GM19043 (cell line): Measurements from ENCODE around the gene CCDC120.
A peak's percentile ranks its signal among the peaks of the same experiment; 100 is the strongest.

Source experiments
- ATAC-seq: cut with Tn5 transposase; IDR thresholded peaks from one replicate; pipeline ENCODE4 v1.9.1; 2021; ENCODE audit warnings: low read depth; ENCODE audit not compliant: unreplicated experiment

The CCDC120 gene, protein sequence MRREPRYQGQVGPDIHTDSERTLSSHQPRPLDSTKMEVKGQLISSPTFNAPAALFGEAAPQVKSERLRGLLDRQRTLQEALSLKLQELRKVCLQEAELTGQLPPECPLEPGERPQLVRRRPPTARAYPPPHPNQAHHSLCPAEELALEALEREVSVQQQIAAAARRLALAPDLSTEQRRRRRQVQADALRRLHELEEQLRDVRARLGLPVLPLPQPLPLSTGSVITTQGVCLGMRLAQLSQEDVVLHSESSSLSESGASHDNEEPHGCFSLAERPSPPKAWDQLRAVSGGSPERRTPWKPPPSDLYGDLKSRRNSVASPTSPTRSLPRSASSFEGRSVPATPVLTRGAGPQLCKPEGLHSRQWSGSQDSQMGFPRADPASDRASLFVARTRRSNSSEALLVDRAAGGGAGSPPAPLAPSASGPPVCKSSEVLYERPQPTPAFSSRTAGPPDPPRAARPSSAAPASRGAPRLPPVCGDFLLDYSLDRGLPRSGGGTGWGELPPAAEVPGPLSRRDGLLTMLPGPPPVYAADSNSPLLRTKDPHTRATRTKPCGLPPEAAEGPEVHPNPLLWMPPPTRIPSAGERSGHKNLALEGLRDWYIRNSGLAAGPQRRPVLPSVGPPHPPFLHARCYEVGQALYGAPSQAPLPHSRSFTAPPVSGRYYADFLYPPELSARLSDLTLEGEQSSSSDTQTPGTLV

DNA sequence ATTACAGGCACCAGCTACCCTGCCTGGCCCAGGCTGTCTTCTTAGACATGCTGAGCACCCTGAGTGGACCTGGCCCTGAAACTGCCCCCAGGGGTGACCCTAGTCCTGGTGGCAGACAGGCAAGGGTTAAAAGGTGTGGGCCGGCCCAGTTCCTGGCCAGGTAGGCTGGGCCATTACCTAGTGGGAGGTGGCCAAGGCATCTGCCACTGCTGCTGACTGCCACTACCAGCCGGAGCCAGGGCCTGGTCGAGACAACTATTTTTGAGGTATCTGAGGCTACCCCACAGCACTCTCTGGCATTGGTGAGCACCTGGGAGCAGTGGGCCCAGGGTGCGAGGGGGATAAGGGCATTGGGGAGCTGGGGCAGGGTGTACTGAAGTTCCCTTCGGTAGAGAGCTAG, at the start of gene CCDC120:
TSS of gene CCDC120 (plus strand) at position 206 of the 400 bp plus-strand sequence. CDS start 3,043 bp downstream, outside the sequence.
- ATAC-seq, result no peak

DNA sequence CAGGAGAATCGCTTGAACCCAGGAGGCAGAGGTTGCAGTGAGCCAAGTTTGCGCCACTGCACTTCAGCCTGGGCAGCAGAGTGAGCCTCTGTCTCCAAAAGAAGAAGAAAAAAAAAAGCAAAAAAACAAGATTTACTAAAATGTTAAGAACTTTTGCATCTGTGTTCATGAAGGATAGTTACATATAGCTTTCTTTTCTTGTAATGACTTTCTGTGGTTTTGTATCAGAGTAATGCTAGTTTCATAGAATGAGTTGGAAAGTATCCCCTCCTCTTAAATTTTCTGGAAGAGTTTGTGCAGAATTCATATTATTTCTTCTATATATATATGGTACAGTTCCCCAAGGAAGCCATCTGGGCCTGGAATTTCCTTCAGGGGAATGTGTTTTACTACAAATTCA, 39.7 kb upstream of the CCDC120 start:
- no peak for ATAC-seq

DNA sequence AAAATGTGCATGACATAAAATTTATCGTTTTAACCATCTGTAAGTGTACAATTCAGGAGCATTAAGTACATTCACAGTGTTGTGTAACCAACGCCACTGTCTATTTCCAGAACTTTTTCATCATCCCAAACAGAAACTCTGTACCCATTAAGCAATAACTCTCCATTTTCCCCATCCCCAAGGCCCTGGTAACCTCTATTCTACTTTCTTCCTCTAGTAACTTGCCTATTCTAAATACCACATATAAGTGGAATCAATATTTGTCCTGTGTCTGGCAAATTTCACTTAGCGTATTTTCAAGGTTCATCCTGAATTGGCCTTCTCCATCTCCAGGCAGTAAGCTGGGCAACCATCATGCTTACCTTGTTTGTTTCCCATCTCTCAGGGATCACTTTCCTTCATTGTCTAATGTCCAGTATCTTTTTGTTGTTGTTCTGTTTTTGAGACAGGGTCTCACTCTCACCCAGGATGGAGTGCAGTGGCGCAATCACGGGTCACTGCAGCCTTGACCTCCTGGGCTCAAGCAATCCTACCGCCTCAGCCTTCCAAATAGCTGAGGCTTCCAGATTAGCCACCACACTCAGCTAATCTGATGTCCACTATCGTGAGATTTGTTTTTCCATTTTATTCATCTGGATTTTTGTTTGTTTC, 39.1 kb upstream of the CCDC120 start:
- ATAC-seq, result no peak

DNA sequence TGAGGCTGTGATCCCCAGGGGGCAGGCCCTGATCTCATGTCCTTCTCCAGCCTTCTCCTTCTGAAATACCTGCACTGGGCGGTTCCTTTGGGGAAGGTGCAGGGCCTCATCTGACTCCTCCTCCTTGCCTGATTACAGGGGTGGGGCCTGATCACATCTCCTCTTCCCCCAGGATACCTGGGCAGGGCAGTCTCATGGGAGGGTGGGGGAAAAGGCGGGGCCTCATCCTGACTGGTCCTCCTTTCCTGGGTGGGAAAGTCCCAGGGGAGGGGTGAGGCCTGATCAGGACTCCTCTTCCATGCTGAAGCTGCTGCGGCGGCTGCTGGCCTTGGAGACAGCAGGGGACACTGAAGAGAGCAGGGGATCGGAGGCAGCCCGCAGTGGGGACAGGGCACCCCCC, 28.9 kb upstream of the CCDC120 start:
- ATAC-seq, result no peak

DNA sequence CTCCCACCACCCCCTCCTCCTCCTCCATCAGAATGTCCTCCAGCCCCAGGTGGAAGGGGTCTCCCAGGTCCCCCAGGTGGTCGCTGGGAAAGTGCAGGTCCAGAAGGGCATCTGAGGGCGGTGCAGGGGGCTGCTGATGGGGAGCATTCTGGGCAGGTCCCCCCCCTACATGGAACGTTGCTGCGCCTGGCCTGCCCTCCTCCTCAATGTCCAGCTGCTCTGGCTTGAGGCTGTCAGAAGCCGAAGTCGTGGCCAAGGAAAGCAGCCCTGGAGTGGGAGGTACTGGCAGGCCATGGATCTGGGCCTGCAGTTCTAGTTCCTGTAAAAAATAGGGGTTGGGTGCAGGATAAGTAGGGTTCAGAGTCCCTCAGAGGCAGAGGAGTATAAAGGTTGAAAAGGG, 28.5 kb upstream of the CCDC120 start:
- ATAC-seq, result no peak

DNA sequence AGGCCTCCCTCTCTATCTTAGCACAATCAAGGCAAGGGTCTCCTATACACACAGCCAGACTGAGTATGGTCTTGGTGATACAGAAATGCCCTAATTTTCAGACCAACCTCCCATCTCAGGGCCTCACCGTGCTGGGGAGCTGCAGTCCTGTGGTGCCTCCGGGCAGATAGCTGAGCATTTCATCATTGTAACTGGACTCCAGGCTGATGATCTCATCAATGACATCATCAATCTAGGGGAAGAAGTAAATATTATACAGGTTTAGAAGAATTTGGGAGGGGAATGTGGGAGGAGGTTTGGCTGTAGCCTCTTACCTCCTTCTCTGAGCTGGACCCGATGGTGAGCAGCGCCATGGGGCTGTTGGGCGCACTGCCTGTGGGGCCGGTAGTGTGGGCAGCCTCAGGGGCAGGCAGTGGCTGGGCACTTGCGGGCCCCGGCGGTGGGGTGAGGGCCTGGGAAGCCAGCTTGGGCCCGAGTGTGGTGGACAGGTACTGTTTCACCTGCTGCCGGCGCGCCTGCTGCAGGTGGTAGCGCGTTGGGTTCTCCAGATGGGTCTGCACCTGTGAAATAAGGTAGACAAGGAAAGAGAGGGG, 20.8 kb upstream of the CCDC120 start:
- no peak for ATAC-seq

DNA sequence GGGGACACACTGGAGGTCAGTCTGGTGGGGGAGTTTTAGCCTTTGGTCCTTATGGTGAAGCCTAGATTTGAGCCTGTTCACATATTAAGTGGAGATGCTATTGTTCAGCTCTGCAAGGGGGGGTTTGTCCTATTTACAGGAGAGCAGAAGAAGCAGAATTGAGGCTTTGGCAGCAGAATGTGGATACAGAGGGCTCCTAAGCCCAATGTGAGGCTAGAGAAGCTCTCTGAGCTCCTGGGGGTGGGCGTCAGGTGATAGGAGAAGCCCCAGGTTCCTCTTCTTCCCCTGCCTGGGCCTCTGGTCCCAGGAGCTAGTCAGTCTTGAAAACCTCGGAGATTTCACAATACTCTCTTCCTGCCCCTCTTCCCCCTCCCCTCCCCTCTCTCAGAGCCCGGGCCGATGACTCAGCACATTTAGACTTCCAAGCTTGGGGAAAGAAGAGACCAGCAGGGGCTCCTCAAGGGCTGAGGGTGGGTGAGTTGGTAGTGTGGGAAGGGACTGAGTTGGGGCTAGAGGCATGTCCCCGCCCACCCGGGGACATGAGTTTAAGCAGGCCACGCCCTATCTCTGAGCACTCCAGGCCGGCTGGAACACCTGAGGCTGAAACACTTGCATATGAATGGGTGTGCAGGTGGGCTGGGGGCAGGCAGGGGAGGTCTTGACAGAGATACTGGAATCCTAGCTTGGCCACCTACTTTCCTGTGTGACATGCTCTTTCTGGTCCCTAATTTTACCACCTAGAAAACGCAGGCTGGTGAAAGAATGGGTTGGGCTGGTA, 19.0 kb upstream of the CCDC120 start:
- ATAC-seq, result no peak

- no peak for ATAC-seq
Measured at GRCh38 chrX:49040376-49040955, 18.3 kb upstream of the CCDC120 start.

- no peak for ATAC-seq
Measured at GRCh38 chrX:49041744-49042580, 16.8 kb upstream of the CCDC120 start.

- ATAC-seq, result no peak
Measured at GRCh38 chrX:49042581-49043219, 16.1 kb upstream of the CCDC120 start.

- peak; percentile 88 for ATAC-seq
Measured at GRCh38 chrX:49043220-49043986, 15.4 kb upstream of the CCDC120 start, which contains the start of gene TFE3. Gene TFE3 (minus strand): TSS chrX:49043357. CDS start chrX:49043226, 131 bp downstream.

DNA sequence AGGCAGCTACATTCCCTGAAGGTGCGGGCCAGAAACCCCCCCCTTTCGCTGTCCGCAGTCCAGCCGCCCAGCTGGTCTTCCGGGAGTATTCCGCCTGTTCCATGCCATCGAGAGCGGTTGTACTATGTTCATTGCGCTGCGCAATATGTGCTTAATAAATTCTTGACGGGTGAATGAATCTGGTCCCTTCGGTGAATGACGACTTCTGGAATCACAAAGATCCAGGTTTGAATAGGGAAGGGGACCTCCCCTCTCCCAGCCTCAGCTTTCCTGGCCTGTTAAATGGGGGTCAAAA, 14.9 kb upstream of the CCDC120 start:
- ATAC-seq, result no peak

- no peak for ATAC-seq
Measured at GRCh38 chrX:49053223-49054072, 5.4 kb upstream of the CCDC120 start.

GRCh38 chrX:49054073-49054762, 4.6 kb upstream of the CCDC120 start:
- no peak for ATAC-seq

DNA sequence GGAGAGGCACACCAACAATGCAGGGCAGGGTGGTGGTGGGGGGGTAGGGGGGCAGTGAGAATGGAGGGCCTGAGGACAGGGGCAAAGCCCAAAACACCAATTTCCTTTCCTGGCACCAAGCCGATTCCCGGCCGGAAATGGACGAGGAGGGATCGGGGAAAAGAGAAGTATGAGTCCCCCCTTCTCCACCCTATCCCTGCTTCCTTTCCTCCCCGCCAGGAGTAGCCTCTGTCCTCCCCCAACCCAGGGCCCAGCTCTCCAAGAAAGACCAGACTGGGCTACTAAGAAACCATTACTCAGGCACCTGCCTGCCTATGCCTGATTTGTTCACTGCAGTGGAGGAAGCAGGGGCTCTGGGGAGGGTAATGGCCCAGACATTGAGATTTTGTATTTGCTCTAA, 402 bp downstream of the CCDC120 start:
- no peak for ATAC-seq

- ATAC-seq, result no peak
Measured at GRCh38 chrX:49059681-49060085, 884 bp downstream of the CCDC120 start.

- ATAC-seq, result no peak
Measured at GRCh38 chrX:49060914-49061313, 2.1 kb downstream of the CCDC120 start.
